NCI-H460 (cell line): ENCODE data around the gene SLC9C1. TPM values are rescaled to one million over a fixed set of nuclear protein-coding genes. Genes with fewer than 3 reads are reported as not detected.
A peak's percentile ranks its signal among the peaks of the same experiment; 100 is the strongest.

ENCODE experiments used
- DNase-seq: peaks from one replicate; pipeline ENCODE4 v3.0.0-alpha.2; 2016; ENCODE audit warnings: low read depth; ENCODE audit errors: extremely low read depth
- polyA plus RNA-seq: library from polyadenylated mRNA; depleted of rRNA; stranded (reverse); fragments of >200 nt; gene quantifications from 2 replicates; pipeline ENCODE4 v1.2.3, GENCODE V29; 2014; cell fraction: nucleus; rRNA removed
- total RNA-seq: library from RNA; depleted of rRNA; stranded (reverse); fragments of >200 nt; shearing (Covaris generic); gene quantifications from 2 replicates; pipeline ENCODE4 v1.2.3, GENCODE V29; 2014; rRNA removed

SLC9C1 gene
- total RNA-seq: not detected in 2 replicates
- not detected in 2 replicates for polyA plus RNA-seq

GRCh38 chr3:112293368-112294321, at the start of gene SLC9C1:
TSS of gene SLC9C1 (minus strand) at chr3:112294216. CDS start at chr3:112286791, 7,425 bp downstream.
- peak; percentile 51 for DNase-seq

- no peak for DNase-seq
These were observed 47.4 kb upstream of the SLC9C1 start for GRCh38 chr3:112341386-112341785.

GRCh38 chr3:112339609-112340008, 45.6 kb upstream of the SLC9C1 start:
- DNase-seq: no peak

GRCh38 chr3:112339134-112339533, 45.1 kb upstream of the SLC9C1 start:
- DNase-seq: no peak

- DNase-seq: no peak
These were observed 44.7 kb upstream of the SLC9C1 start for GRCh38 chr3:112338727-112339056.

GRCh38 chr3:112338021-112338726, 44.2 kb upstream of the SLC9C1 start:
- no peak for DNase-seq

GRCh38 chr3:112335434-112335781, 41.4 kb upstream of the SLC9C1 start:
- DNase-seq: no peak

- DNase-seq: no peak
These were observed 40.8 kb upstream of the SLC9C1 start for GRCh38 chr3:112334691-112335433.

GRCh38 chr3:112333381-112334317, 39.6 kb upstream of the SLC9C1 start:
- DNase-seq: no peak

GRCh38 chr3:112333002-112333380, 39.0 kb upstream of the SLC9C1 start, which contains the start of gene CD200:
TSS of gene CD200 (plus strand) at chr3:112333156. CDS start at chr3:112333213, 57 bp downstream.
- no peak for DNase-seq

GRCh38 chr3:112331851-112332250, 37.8 kb upstream of the SLC9C1 start:
- no peak for DNase-seq

GRCh38 chr3:112327371-112327951, 33.4 kb upstream of the SLC9C1 start:
- DNase-seq: peak; percentile 33

- DNase-seq: no peak
These were observed 28.0 kb upstream of the SLC9C1 start for GRCh38 chr3:112321867-112322652.

GRCh38 chr3:112320691-112321090, 26.7 kb upstream of the SLC9C1 start:
- no peak for DNase-seq

GRCh38 chr3:112319516-112320276, 25.7 kb upstream of the SLC9C1 start:
- DNase-seq: no peak

- no peak for DNase-seq
These were observed 21.8 kb upstream of the SLC9C1 start for GRCh38 chr3:112315791-112316190.

- DNase-seq: no peak
These were observed 20.6 kb upstream of the SLC9C1 start for GRCh38 chr3:112314649-112315048.
